VCaP (cell line): ENCODE results near the gene OR8B4.
"Not testable (repeated sequence)": the region's sequence is repeated elsewhere in the genome, so short reads cannot be mapped to it uniquely, and the experiment has no call there.

Experiments
- H3K27ac ChIP-seq: fragments of 450-650 bp; 2 replicates; pipeline ENCODE4 v1.5.1; 2017
- TF ChIP-seq, protein P1 (sequence below): fragments of 450-650 bp; conservative IDR thresholded peaks from 2 replicates; pipeline ENCODE4 v1.5.1; 2017; ENCODE audit warnings: mild to moderate bottlenecking, moderate library complexity

Gene OR8B4

GRCh38 chr11:124463324-124463723 lies 38.7 kb upstream of the OR8B4 start:
- TF ChIP-seq, protein P1, sequence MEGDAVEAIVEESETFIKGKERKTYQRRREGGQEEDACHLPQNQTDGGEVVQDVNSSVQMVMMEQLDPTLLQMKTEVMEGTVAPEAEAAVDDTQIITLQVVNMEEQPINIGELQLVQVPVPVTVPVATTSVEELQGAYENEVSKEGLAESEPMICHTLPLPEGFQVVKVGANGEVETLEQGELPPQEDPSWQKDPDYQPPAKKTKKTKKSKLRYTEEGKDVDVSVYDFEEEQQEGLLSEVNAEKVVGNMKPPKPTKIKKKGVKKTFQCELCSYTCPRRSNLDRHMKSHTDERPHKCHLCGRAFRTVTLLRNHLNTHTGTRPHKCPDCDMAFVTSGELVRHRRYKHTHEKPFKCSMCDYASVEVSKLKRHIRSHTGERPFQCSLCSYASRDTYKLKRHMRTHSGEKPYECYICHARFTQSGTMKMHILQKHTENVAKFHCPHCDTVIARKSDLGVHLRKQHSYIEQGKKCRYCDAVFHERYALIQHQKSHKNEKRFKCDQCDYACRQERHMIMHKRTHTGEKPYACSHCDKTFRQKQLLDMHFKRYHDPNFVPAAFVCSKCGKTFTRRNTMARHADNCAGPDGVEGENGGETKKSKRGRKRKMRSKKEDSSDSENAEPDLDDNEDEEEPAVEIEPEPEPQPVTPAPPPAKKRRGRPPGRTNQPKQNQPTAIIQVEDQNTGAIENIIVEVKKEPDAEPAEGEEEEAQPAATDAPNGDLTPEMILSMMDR, result no peak
- no peak overlapping the region for H3K27ac ChIP-seq

- TF ChIP-seq, protein P1, result no peak
- H3K27ac ChIP-seq, result no peak overlapping the region
Measured at GRCh38 chr11:124460459-124460858, 35.8 kb upstream of the OR8B4 start.

- not testable (repeated sequence) for H3K27ac ChIP-seq
Measured at GRCh38 chr11:124459379-124459778, 34.7 kb upstream of the OR8B4 start.

DNA sequence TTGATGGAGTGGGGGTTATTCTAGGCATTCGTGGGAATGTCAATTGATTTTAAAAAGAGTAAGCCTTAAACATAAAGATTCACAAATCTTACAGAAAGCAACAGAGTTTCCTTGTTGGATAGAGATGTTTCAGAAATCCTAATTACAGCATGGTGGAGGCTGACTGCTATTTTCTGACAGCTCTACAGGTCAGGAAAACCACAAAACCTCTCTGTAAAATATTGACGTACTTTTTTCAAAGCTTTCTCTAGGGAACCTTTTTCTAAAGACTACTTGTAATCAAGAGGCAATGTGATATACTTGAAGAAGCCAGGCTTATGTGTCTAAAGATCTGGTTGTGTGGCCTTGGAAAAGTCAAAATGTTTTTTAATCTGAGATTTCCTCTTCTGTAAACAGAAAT lies 29.9 kb upstream of the OR8B4 start:
- H3K27ac ChIP-seq, result no peak overlapping the region
- TF ChIP-seq, protein P1, result no peak

- TF ChIP-seq, protein P1, result no peak
- no peak overlapping the region for H3K27ac ChIP-seq
Measured at GRCh38 chr11:124446916-124447315, 22.2 kb upstream of the OR8B4 start.

DNA sequence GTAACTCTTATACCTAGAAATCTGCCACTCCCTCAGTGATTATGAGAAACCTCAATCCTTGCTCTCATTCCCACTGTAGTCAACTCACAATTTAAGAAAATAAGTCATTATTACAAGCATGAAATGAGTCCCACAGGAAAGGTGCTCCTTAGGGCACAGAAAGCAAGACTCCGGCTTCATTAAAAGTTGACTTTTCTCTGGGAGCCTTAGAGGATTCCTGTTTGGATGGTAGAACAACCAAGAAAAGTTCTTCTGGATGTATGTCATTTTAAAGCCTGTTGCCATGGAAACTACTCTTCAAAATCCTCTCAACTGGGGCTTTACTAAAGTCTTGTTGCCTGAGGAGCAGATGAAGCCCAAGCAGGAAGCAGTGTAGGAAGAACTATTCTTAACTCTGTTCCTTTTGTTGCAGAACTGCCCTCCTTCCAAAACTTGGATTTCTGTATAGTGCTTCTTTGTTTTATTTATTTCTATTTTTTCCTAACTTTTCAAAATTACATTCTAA lies 21.0 kb upstream of the OR8B4 start, which contains the start of gene OR8B8:
Gene OR8B8, minus strand, starts transcription at position 51 of the 505 bp plus-strand sequence. CDS start 4,611 bp downstream, outside the sequence.
- TF ChIP-seq, protein P1, result no peak
- H3K27ac ChIP-seq, result no peak within 1 kb of the TSS

DNA sequence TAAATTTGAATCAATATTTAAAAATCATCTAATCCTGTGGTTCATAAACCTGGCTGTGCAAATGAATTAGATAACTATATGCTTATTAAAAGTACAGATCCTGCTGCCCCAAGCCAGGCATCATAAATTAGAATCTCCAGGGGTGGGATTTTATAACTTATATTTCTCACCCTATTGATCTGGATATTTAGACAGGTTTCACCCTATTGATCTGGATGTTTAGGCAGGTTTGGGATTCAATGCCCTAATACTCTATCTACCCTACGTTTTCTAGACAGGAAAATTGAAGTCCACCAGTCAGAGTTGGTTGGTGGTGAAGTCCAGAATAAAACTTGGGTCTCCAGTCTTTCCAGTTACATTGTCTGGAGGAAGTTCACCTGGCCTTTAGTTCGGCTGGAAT lies 18.2 kb upstream of the OR8B4 start:
- TF ChIP-seq, protein P1, result no peak
- no peak overlapping the region for H3K27ac ChIP-seq

GRCh38 chr11:124442442-124442841 lies 17.8 kb upstream of the OR8B4 start:
- TF ChIP-seq, protein P1, result no peak

More at GRCh38 chr11:124442442-124442841, 17.8 kb upstream of the OR8B4 start:
- H3K27ac ChIP-seq, result no peak overlapping the region
